Activated CD8-positive, alpha-beta memory T cell treated with anti-CD3 and anti-CD28 coated beads for 48 hours (primary cell): ENCODE measurements around the gene MYO3B.
"Not testable (repeated sequence)": the region's sequence is repeated elsewhere in the genome, so short reads cannot be mapped to it uniquely, and the experiment has no call there.

Source experiments
- DNase-seq, 3 experiments: peaks; one replicate each; pipeline ENCODE4 v3.0.0-alpha.2; 2020; ENCODE audit warnings: low read depth in 2 of 3, low spot score in 2 of 3

Gene MYO3B

DNA sequence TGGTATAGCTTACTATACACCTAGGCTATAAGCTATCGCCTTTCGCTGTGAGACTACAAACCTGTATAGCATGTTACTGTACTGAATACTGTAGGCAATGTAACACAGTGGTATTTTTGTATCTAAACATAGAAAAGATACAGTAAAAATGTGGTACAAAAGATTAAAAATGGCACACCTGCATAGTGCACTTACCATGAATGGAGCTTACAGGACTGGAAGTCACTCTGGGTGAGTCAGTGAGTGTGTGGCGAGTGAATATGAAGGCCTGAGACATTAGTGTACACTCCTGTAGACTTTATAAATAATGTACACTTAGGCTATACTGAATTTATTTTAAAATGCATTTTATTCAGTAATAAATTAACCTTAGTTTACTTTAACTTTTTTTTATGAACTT is 279.0 kb downstream of the MYO3B start:
- no peak for DNase-seq

DNA sequence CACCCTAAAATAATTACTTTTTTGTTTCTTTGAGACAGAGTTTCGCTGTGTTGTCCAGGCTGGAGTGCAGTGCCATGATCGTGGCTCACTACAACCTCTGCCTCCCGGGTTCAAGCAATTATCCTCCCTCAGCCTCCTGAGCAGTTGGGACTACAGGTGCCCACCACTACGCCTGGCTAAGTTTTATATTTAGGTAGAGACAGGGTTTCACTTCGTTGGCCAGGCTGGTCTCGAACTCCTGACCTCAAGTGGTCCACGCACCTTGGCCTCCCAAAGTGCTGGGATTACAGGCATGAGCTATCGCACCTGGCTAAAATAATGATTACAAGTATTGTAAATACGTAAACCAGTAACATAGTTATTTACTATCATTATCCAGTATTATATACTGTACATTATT is 279.8 kb downstream of the MYO3B start:
- DNase-seq: no peak

DNA sequence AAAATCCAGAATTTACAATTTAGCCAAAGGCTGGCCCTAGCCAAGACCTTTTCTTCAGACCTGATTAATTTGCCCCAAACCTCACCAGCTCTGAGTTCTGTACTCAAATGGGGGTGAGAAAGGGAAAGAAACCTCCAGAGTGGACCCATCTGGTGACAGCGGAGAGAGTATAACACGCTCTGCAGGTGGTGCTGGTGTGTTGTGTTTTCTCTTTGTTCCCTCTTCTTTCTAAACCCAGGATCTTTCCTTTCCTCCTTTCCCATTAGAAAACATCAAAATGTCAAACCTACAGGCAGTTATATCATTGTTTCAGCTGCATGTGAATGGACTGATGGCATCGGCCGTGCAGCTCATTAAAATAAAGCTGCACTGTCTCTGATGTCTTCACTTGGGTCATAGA is 283.9 kb downstream of the MYO3B start:
- no peak for DNase-seq

DNA sequence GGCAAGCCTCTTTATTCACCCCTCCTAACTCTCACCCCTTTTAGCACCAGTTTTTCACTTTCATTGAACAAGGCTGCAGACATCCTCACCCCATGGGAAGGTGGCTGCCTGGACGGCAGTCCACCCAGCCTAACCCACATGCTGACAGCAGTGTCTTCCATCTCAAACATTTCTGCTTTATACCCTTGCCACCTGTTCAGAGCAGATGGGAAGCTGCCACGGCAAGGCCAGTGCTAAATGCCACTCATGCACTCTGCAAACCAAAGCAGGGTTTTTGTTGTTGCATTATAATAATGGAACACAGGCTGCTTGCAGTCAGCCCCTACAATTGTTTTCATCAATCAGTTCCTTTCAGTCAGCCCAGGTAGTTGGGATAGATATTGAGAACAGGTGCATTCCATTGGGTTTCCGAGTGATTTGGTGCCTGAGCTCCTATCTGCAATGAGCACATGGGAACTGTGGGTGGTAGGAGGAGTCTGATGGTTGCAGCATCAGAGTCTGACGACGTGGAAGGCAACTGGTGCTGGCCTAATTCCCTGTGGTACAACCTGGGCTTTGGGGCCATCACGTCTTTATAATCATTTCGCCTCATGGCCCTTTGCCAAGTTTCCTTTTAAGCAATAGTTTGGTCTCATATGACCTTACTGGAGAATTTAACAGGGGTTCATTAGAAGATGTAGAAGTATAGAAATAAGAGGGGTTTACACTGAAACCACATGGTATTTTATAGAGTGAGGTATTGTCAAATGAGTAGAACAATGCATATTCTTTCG is 284.7 kb downstream of the MYO3B start:
- no peak for DNase-seq

DNA sequence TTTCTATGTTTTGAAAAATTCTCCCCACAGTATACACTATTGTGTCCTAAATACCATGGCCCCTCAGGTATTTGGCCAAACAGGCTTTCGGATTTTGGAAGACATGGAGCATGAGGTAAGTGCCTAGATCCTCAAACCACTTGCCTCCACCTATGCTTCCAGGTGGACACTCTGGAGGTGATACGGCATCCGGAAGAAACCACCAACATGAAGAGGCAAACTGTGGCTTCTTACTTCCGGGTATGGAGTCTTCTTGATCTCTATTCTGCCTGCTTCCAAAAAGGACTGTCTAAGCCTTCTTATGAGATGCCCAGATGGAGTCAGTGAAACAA is 285.2 kb downstream of the MYO3B start:
- DNase-seq: no peak

DNA sequence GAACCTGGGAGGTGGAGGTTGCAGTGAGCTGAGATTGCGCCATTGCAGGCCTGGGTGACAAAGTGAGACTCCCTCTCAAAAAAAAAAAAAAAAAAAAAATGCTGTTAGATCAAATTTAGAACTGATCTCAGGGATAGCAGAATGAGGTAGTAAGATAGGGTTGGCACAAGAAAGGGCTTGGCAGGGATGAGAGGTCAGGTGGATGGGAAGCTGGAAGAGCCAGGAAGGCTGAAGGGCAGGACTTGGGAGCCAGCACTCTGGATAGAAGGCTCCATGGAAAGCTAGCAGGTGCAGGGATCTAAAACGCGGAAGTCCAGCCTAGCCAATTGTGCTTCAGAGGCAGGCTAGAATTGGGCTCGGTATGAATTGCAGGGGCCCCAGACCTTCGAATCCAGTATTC is 286.3 kb downstream of the MYO3B start:
- no peak for DNase-seq

DNA sequence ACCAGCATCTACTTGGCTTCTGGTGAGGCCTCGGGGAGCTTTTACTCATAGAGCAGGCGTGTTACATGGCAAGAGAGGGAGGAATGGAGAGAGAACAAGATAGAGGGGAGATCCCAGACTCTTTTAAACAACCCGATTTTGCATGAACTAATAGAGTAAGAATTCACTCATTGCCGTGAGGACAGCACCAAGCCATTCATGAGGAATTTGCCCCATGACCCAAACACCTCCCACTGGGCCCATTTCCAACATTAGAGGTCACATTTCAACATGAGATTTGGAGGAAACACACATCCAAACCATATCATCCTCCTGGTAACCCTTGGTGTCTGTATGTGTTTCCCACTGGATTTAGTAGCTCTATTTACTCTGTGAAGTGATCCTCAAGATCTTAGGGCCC is 287.3 kb downstream of the MYO3B start:
- DNase-seq: no peak

DNA sequence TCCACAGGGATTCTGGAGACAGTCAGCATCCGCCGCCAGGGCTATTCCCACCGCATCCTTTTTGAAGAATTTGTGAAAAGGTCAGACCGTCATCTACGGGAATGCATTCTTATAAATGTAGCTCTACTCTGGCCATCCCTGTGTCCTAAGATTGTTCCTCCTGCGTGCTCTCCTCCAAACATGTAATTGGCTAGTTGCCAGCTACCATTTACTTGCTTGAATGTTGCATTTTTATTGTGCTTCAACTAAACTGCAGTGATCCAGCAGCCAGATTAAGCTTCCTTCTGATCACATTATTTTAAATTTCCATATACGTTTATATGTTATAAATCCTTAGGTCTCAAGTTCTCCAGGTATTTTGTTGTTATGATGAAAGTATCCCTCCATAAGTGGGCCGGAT is 288.7 kb downstream of the MYO3B start:
- no peak for DNase-seq

DNA sequence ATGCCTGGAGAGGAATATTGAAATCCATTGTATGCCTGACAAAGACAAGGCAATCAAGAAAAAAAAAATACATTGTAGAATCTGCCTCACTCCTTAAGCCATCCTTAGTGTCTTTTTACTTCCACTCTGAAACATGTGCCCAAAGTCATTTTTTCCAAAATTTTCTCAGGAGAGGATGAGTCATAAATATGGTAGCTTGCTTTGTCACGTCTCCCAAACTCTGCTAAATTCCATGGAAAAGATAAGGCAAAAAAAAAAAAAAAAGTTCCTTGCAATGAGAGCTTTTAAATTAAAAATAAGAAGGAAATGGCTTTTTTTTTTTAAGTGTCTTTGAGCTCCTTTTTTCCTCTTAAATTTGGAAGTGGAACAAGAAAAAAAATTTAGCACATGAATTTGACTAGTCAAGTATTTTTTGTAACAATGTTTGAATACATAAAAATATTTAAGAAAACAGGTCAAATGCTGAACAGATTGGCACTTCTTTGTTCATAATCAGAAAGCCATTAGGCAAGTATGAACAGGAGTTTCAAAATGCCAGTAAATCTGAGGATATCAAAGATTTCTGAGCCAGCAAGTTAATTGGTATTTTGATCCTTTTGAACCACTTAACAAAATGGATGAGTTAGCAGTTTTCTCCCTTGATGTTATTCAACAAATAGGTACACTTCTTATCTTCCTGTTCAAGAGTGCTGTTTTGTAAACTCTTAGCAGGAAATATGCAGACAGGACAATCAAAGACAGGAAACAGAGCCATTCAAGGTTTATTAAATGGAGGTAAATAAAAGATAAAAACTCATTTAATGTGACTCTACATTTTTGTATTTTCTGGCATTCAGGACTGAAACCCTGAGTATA is 289.8 kb downstream of the MYO3B start:
- no peak for DNase-seq

DNA sequence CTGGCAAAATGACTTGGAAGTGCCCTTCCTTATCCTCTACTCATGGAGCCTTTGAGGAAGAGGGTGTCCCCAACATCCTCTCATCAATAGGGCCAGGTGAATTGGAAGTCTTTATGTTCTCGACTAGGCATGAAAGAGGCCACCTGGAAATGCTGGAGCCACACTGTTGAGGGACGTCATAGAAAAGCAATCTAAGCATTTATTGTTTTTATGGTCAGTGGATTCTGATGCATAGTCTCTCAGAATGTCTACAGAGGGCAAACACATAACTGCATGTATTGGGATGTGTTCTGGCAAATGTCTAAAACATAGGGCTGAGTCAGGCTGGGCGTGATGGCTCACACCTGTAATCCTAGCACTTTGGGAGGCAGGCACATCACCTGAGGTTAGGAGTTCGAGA is 290.6 kb downstream of the MYO3B start:
- no peak for DNase-seq

DNA sequence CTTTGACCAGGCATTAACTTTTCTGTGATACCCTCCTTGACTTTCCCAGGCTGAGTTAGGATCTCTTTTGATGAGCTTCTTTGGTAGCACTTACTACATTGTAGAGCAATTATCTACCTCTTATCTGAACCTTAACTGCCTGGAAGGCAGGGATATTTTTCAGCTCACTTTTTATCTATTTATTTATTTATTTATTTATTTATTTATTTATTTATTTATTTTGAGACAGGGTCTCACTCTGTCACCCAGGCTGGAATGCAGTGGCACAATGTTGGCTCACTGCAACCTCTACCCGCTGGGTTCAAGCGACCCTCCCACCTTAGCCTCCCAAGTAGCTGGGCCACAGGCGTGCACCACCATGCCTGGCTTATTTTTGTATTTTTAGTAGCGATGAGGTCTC is 294.6 kb downstream of the MYO3B start:
- not testable (repeated sequence) for DNase-seq

DNA sequence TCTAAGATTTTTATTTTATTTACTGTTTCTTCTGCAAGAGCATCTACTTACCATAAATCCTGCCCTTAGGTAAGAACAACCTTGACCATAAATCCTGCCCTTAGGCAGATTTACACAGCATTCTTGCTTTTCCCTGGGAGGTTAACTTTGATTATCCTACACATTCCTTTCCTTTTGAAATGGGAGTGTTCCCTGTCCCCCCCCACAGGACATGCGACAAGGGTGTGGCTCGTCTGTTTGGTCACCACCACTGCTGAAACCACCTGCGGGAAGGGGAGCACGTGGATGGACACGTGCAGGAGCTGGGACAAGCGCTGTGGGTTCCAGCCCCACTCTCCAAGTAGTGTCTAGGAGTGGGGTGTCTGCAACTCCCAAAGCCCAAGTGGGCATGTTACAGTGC is 297.9 kb downstream of the MYO3B start:
- DNase-seq: no peak

DNA sequence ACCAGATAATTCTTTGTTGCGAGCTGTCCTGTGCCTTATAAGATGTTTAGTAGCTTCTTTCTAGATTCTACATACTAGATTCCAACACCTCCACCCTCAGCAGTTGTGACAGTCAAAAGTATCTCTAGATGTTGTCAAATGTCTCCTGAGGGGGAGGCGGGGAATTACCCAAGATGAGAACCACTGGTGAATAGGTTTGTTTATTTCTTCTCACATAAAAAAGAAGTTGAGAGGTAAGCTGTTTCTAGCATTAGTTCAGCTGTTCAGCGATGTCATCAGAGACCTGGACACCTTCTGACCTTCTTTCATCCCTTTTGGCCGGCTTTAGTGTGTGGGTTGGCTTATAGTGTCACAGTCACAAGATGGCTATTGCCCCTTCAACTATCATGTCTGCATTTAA is 299.7 kb downstream of the MYO3B start:
- DNase-seq: no peak

DNA sequence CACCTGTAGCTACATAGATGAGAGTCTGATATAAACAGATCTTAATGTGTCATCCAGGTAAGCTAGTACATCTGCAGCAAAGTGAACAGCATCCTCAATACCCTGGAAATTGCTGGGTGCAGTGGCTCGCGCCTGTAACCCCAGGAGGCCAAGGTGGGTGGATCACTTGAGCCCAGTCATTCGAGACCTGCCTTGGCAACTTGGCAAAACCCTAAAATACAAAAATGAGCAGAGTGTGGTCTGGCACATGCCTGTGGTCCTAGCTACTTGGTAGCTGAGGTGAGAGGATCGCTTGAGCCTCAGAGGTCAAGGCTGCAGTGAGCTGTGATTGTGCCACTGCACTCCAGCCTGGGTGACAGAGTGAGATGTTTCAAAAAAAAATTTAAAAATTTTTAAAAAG is 303.3 kb downstream of the MYO3B start:
- DNase-seq: no peak

DNA sequence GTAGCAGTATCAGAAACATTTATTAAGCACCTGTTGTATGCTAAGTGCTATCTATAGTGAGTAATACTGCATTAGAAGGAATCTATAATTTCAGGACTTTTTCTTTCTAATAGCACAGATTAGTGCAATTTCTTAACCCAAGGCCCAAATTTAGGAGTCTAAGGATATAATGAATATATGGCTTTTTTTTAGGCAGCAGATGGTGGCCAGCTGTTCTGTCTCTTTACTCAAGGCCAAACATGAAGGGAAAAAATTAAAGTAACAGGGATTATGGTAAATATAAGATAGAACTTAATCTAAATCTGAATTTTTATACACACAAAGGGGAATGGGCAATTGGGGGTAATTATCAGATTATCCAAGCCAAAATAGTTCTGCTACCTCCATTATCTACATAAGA is 306.6 kb downstream of the MYO3B start:
- no peak for DNase-seq

DNA sequence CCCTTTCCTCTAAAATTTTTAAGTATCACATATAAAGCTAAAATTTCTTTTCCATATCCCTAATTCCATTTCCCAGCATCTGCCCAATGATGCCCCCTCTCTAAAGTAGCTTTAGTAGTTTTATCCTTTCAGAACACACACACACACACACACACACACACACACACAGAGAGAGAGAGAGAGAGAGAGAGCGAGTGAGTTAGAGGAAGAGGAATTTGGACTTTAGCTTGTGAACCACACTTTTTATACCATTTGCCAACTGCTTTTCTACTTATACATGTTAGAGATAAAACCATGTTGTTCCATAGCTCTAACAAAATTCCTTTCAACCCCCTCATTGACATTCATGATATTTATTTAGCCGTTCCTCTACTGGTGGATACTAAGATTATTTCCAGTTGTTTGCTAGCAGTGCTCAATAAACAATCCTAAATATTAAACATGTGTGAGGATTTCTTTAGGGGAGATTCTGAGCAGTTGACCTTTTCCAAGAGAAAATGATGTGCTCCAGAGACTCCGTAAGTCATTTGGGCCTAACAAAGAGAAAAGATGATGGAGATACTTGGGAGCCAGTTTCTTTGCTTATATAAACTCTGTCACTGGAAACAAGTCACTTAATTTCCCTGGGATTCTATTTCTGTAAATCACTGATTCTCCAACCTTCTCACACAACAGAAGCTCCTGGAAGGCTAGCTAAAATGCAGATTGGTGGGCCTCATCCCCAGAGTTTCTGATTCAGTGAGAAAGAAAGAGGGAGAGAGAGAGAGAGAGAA is 307.5 kb downstream of the MYO3B start:
- DNase-seq: no peak

DNA sequence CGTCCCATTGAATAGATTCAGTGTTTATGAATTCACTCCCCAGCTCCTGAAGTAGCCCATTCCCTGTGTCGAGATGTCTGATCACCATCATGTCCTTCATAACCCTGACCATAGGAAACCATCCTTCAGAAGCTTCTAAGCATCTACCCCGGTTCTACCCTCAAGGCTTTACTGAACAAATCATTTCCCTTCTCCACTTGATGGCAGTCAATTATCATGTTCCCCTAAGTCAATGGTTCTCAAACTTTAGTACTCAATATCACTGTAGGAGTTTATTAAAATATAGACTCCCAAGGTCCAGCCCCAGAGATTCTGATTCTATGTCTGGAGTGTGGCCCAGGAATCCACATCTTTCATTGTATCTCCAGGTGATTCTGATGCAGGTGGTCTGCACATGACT is 308.8 kb downstream of the MYO3B start:
- DNase-seq: no peak

DNA sequence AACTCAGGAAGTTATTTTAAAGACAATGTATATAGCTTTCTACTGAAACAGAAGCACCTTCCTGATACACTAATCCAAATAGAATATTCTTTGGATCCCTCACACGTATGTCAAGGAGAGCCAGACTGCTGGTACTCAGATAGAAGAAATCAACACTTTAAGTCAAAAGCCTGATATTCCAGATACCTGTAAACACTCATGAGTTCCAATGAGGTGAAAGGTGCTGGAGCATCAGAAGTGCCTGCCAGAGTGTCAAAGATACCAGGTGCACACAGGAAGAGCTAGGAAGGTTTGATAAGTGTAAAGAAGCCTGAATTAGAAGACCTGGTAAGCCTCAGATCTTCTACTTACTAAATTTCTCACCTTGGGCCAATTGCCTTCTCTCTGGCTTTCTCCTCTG is 310.9 kb downstream of the MYO3B start:
- DNase-seq: no peak

DNA sequence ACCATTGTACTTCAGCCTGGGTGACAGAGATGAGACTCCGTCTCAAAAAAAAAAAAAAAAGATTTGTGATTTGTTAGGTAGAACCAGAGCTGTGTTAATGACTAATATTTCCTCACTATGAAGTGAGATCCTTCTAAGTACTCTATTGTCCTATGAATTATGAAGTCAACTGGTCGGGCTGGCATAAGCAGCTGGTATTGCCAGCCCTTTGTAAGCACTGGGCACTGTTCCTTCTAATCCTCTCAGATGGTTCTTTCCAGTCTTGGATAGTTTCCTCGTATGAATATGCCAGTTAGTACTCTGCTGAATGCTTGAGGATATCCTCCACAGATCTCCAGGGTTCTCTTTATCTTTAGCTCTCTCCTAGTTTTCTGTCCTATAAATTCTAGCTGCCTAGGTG is 314.1 kb downstream of the MYO3B start:
- no peak for DNase-seq

DNA sequence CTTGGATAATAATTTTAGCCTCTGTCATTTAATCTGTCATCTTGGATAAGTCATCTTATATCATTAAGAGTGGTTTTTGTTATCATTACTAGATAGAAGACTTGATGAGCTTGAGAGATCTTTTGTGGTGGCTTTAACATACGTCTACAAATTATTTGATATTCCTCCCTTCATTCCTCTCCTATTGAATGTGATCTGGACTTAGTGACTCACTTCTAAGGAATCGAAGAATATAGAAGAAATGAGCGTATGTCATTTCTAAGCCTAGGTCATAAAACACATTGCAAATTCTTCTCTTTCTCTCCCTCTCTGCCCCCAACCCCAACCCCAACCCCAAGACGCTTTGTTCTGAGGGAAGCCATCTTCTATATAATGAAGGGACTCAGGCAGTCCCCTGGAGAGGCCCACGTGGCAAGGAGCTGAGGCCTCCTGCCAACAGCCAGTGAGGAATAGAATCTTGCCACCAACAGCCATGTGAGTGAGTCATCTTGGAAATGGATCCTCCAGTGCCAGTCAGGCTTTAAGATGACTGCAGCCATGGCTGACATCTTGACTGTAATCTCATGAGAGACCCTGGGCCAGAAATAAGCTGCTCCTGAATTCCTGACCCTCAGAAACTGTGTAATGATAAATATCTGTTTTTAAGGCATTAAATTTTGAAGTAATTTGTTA is 315.6 kb downstream of the MYO3B start:
- DNase-seq: no peak

DNA sequence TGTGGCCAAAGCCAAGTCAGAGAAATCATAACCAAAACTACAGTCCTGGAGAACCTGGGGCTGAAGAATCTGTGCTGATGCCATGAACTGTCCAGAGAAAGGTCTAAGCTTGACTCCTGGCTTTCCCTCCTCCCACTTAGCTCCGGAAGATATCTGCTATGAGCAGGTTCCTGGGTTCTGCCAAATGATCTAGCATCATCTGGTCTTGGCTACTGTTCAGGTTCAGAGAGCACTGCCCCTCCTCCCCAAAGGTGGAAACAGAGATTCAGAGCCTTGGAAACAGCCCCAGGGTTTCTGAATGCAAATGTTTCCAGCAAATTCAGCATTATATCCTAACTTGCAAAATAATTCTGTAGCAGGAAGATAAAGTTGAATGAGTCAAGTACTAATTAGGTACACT is 317.9 kb downstream of the MYO3B start:
- no peak for DNase-seq

DNA sequence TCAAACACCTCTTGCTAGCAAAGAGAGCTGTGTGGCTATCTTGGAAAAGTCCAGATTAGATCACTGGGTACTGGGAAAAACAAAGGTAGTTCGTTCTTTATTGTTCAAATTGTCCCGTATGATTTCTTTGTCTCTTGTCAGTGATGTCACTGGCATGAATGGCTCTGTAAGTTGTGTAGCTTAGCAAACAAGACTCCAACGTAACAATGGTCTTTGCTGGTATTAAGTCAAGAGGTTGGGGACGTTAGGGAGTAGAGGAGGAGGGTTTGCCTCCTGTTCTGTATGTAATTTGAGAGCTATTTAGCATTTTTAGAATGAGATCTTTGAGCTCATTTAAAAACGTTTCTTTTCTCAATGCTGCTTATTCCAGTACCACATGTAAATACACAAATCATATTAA is 320.7 kb downstream of the MYO3B start:
- no peak for DNase-seq
